ENCODE measurements around the gene SLC35D3. TPM values are rescaled to one million over a fixed set of nuclear protein-coding genes. Genes with fewer than 3 reads are reported as not detected.
"Not testable (repeated sequence)": the region's sequence is repeated elsewhere in the genome, so short reads cannot be mapped to it uniquely, and the experiment has no call there.

SLC35D3 gene
- polyA plus RNA-seq, 1 donor from 2014 or later: not detected

DNA sequence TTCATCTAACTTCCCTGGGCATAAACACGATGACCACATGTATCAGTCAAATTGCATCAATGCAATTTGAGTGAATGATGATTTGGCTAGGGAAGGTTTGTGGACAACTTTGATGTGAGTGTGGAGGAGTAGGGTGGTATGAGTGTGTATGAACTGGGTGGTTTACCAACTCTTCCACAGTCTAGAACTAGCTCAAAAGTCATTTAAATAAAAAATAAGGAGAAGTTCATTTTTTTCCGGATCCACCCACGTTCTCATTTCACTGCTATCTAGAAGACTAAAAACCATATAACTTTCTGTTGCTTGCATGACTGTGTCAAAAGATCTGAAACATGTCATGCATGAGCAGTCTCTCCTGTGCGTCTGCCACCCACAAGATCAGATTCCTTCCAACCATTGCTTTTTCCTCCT is 23.6 kb downstream of the SLC35D3 start:
- H3K9me3 Mint-ChIP-seq: peaks cover 2 to 17% (median 6%) of the 10 kb centered on the region in 3 donors
- H3K4me1 Mint-ChIP-seq: peaks cover 0 to 2% (median 0%) of the 10 kb centered on the region in 3 donors
- no peak overlapping the region for H3K4me3 Mint-ChIP-seq
- H3K27me3 Mint-ChIP-seq: peaks cover 6% of the 10 kb centered on the region
- H3K36me3 Mint-ChIP-seq: no peaks in the 10 kb centered on the region
- no peak overlapping the region for H3K27ac Mint-ChIP-seq

DNA sequence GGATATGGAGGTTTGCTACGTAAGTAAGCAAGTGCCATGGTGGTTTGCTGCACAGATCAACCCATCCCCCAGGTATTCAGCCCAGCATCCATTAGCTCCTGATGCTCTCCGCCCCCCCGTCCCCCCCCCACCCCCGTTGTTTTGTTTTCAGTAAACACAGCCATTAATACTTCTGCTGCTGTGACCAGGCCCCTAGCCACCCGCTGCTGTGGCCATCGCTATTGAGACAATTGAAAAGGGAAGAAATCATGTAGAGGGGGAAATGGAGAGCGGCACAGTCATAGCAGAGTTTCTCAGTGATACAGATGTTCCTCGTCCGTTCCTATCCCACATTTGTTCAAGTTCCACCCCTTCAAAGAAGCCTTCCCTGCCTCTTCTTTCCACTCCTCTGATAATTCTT is 24.9 kb downstream of the SLC35D3 start:
- no peaks in the 10 kb centered on the region for H3K36me3 Mint-ChIP-seq
- peaks cover 6% of the 10 kb centered on the region for H3K27me3 Mint-ChIP-seq
- no peak overlapping the region for H3K27ac Mint-ChIP-seq
- no peak overlapping the region for H3K4me3 Mint-ChIP-seq
- H3K9me3 Mint-ChIP-seq: peaks cover 0 to 9% (median 4%) of the 10 kb centered on the region in 3 donors
- peaks cover 0 to 2% (median 0%) of the 10 kb centered on the region in 3 donors for H3K4me1 Mint-ChIP-seq

GRCh38 chr6:136949957-136950356 is 27.9 kb downstream of the SLC35D3 start:
- H3K27me3 Mint-ChIP-seq, H3K4me1 Mint-ChIP-seq, H3K36me3 Mint-ChIP-seq, H3K27ac Mint-ChIP-seq, H3K4me3 Mint-ChIP-seq, H3K9me3 Mint-ChIP-seq: not testable (repeated sequence)

DNA sequence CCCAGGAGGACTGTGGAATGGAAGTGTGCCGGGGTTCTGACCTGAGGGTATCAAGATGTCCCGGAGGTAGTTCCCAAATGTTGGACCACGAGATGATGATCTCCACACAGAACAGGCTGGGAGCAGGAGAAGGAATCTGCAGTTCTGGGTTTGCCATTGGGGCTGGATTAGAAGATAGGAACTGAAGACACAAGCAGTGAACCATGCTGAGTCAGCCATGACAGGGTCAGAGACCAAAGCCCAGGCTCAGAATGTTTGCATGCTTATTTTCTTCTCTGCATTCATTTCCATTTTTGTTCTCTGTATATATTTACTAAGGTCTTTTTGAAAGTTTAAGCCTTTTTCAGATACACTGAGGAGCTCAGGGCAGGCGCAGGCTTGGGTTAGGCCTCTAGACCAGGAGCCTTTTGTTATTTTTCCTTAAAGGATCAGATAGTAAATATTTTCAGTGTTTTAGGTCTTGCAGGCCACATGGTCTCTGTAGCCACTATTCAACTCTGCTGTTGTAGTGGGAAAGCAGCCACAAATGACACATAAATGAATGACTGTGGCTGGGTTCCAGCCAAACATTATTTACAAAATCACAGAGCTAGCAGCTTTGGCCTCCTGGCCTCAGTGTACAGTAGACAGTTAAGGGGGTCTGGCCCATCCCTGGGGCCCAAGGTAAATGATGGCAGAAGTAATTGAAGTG is 28.5 kb downstream of the SLC35D3 start:
- H3K27ac Mint-ChIP-seq: no peak overlapping the region
- H3K4me3 Mint-ChIP-seq: no peak overlapping the region
- H3K9me3 Mint-ChIP-seq: peaks cover 0 to 5% (median 4%) of the 10 kb centered on the region in 3 donors
- H3K4me1 Mint-ChIP-seq: peaks cover 0 to 2% (median 0%) of the 10 kb centered on the region in 3 donors
- H3K36me3 Mint-ChIP-seq: no peaks in the 10 kb centered on the region
- H3K27me3 Mint-ChIP-seq: peaks cover 6% of the 10 kb centered on the region

- no peak overlapping the region for H3K27ac Mint-ChIP-seq
- H3K4me1 Mint-ChIP-seq: peaks cover 4 to 6% (median 5%) of the 10 kb centered on the region in 3 donors
- no peak overlapping the region for H3K4me3 Mint-ChIP-seq
- peaks cover 0 to 5% (median 4%) of the 10 kb centered on the region in 3 donors for H3K9me3 Mint-ChIP-seq
- no peaks in the 10 kb centered on the region for H3K36me3 Mint-ChIP-seq
- H3K27me3 Mint-ChIP-seq: peaks cover under 1% of the 10 kb centered on the region
Observed at GRCh38 chr6:136952714-136953260, 30.7 kb downstream of the SLC35D3 start.

GRCh38 chr6:136955123-136955522 is 33.0 kb downstream of the SLC35D3 start:
- Mint-ChIP-seq H3K27me3 (peaks cover 2% of the 10 kb centered on the region), H3K27ac (no peak overlapping the region), H3K36me3 (peaks cover 2% of the 10 kb centered on the region), H3K9me3 (no peaks in the 10 kb centered on the region), H3K4me3 (no peak overlapping the region), H3K4me1 (peaks cover 4 to 6% (median 5%) of the 10 kb centered on the region in 3 donors)

DNA sequence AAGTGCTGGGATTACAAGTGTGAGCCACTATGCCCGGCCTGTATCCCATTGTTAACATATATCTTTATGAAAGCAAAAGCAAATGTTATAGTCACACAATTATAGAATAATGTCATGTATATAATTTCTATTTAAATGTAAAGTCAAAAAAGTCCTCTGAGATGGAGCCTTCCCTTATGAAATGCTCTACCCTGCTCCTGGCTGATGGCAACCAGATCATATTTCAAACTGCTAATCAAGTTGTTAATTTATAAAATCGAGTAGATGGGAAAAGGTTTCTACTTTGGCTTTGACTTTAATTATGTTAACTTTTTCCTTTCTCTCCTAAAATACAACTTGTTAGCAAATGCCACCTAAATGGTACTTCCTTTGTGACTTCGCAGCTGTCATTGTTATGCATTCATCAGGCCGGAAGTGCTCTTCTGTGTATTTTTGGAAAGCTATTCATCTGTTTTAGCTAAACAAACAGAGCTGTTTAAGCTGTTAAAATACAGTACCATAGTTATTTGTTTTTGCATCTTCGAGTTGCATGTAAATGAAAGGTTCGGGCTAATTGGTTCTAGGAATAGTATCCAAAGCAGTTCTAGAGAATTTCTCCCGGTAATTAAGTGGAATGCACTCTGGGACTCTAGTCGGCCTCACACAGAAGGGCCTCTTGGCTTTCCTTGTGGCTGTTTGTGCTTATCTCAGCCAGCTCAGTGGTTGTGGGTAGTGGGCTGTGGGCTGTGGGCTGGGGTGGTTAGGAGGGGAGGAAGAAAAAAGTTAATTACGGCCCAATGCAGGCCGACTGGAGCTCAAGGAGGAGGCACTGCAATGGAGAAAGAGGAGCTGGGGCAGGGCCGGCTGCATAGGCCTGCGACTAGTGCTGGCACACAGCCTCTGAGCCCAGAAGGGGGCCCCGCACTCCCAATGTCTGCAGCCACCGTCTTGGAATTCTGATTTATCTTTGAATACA is 34.8 kb downstream of the SLC35D3 start:
- H3K27me3 Mint-ChIP-seq: peaks cover 4% of the 10 kb centered on the region
- peaks cover 2% of the 10 kb centered on the region for H3K36me3 Mint-ChIP-seq
- no peak overlapping the region for H3K4me3 Mint-ChIP-seq

DNA sequence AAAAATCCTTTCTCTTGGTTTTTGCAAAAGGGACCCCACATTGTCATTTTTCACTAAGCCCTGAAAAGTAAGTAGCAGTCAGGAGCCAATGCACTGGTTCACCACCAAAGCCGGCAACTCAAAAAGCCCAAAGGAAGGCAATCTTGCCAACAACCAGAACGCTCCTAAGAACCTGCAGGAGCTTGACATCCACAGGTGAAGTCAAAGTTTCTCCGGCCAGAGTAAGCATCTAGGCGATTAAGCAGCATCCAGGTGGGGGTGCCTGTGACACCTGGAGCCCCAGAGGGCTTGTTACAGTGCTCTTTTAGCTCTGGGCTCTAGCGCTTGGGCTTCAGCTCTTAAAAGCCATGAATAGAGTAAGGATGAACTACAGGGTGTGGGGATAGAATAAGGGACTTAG is 36.1 kb downstream of the SLC35D3 start:
- Mint-ChIP-seq H3K4me3 (no peak overlapping the region), H3K4me1 (peaks cover 4 to 6% (median 5%) of the 10 kb centered on the region in 3 donors), H3K36me3 (peaks cover 2% of the 10 kb centered on the region), H3K27ac (no peak overlapping the region), H3K9me3 (no peaks in the 10 kb centered on the region), H3K27me3 (peaks cover 4% of the 10 kb centered on the region)

More for the DNA sequence above, 34.8 kb downstream of the SLC35D3 start:
- H3K4me1 Mint-ChIP-seq: peaks cover 4 to 6% (median 5%) of the 10 kb centered on the region in 3 donors
- no peak overlapping the region for H3K27ac Mint-ChIP-seq
- H3K9me3 Mint-ChIP-seq: no peaks in the 10 kb centered on the region

DNA sequence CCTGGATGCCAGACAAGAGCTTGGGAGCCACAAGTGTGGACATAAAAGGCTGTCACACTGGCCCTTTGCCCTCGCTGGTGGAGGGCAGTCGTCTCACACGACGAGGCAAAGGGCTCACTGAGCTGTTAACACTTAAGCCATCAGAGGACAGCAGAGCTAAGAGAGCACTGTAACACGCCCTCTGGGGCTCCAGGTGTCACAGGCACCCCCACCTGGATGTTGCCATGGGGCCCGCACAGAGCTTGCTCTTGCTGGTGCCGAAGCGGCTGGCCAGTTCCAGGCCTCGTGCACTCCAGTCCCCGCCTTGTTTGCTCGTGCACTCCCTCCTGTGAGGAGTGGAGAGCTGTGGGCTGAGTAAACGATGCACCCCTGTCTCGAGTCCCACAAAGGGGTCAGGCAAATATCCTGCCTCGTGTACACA is 37.4 kb downstream of the SLC35D3 start:
- no peaks in the 10 kb centered on the region for H3K9me3 Mint-ChIP-seq
- H3K4me1 Mint-ChIP-seq: peaks cover 4 to 6% (median 5%) of the 10 kb centered on the region in 3 donors
- peaks cover 4% of the 10 kb centered on the region for H3K27me3 Mint-ChIP-seq
- H3K4me3 Mint-ChIP-seq: no peak overlapping the region
- H3K27ac Mint-ChIP-seq: no peak overlapping the region
- H3K36me3 Mint-ChIP-seq: peaks cover 2% of the 10 kb centered on the region

GRCh38 chr6:136959935-136960334 is 37.8 kb downstream of the SLC35D3 start:
- not testable (repeated sequence) for H3K36me3 Mint-ChIP-seq, H3K27me3 Mint-ChIP-seq, H3K9me3 Mint-ChIP-seq, H3K4me1 Mint-ChIP-seq, H3K27ac Mint-ChIP-seq, H3K4me3 Mint-ChIP-seq

- Mint-ChIP-seq H3K36me3 (peaks cover 2% of the 10 kb centered on the region), H3K4me1 (peaks cover 4 to 6% (median 5%) of the 10 kb centered on the region in 3 donors), H3K9me3 (no peaks in the 10 kb centered on the region), H3K27ac (no peak overlapping the region), H3K27me3 (peaks cover 9% of the 10 kb centered on the region), H3K4me3 (no peak overlapping the region)
Observed at GRCh38 chr6:136960781-136961180, 38.7 kb downstream of the SLC35D3 start.

DNA sequence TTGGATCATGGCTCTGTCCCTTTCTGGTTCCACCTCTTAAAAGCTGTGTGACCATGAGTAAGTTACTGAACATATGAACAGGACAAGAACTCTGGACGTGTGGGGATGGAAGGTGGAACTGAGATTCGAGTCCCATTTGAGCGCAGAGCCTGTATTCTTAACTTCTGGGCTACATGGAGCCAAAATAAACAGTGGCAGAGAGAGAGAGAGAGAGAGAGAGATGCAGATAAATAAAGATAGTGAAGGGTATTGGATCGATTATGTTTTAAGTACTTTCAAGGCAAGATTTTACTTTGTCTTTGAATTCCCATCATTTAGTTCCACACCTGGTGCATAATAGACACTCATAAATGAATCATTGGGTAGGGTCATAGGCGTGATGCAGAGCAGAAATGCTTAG is 39.7 kb downstream of the SLC35D3 start:
- Mint-ChIP-seq H3K4me3 (no peak overlapping the region), H3K9me3 (no peaks in the 10 kb centered on the region), H3K4me1 (peaks cover under 1 to 3% (median 2%) of the 10 kb centered on the region in 3 donors), H3K27me3 (peaks cover 10% of the 10 kb centered on the region), H3K36me3 (peaks cover 2% of the 10 kb centered on the region), H3K27ac (no peak overlapping the region)

- H3K27me3 Mint-ChIP-seq: peaks cover 15% of the 10 kb centered on the region
- H3K27ac Mint-ChIP-seq: peak overlapping the region in 1 of 3 donors; percentile 35
- no peaks in the 10 kb centered on the region for H3K9me3 Mint-ChIP-seq
- peaks cover 2% of the 10 kb centered on the region for H3K36me3 Mint-ChIP-seq
- H3K4me3 Mint-ChIP-seq: no peak overlapping the region
- H3K4me1 Mint-ChIP-seq: no peaks in the 10 kb centered on the region
Observed at GRCh38 chr6:136962661-136963060, 40.6 kb downstream of the SLC35D3 start.

DNA sequence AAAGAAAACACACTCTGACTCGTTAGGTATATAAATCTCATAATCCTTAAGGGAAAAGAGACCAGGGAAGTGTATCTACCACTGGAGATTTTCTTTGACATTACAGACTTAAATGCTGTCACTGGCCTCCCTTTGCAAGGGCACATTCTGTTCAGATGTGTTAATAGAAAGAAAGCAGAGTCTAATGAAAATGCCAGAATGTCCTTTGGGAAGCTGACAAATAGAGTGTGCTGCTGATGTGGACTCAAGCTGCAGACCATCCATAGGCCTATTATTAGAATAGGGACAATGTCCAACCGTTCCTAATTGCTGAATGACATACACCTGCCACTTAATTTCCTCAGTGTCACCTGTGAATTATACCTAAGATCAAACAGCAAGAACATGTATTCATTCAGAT is 41.2 kb downstream of the SLC35D3 start:
- no peaks in the 10 kb centered on the region for H3K9me3 Mint-ChIP-seq
- no peak overlapping the region for H3K4me3 Mint-ChIP-seq
- peaks cover 21% of the 10 kb centered on the region for H3K27me3 Mint-ChIP-seq
- no peak overlapping the region for H3K27ac Mint-ChIP-seq
- peaks cover under 1 to 2% (median 1%) of the 10 kb centered on the region in 3 donors for H3K4me1 Mint-ChIP-seq
- H3K36me3 Mint-ChIP-seq: peaks cover 2% of the 10 kb centered on the region

GRCh38 chr6:136964398-136964797 is 42.3 kb downstream of the SLC35D3 start:
- Mint-ChIP-seq H3K9me3 (no peaks in the 10 kb centered on the region), H3K36me3 (peaks cover 2% of the 10 kb centered on the region), H3K27ac (no peak overlapping the region), H3K27me3 (peaks cover 21% of the 10 kb centered on the region), H3K4me3 (no peak overlapping the region), H3K4me1 (peaks cover 2 to 4% (median 2%) of the 10 kb centered on the region in 3 donors)
